ENCODE measurements around the gene VPS35.

The VPS35 gene

DNA sequence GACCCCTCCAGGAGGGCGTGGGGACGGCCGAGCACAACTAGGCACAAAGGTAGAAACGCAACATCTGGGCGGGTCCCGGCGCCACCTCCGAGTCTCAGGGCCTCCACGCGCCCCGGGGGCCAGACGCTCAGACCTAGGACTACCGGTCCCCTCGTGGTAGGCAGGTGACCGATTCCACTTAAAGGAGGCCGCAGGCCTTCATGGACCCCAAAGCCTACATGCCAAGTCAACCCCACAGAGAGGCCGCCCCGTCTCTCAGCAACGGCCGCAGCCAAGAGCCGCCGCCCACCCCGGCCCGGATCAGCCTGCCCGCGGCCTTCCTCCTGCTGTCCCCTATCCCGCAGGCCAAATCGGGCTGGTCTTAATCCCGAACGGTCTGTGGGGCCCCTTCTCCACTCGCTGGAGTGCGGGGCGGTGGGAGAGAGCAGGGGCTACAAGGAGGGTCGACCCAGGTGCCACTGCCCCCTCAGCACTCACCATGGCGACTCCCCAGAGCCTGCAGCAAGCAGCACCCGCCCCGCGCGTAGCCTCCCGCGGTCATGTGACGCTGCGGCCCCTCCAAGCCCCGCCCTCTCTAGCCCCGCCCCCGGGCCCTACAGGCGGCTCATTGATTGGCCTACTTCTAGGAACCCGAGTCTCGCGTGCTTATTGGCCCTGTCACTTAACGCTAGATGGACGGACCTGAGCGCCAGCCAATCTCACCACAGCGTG, at the start of gene VPS35:
Gene VPS35 (minus strand): TSS at position 525 of the 711 bp plus-strand sequence. CDS start 45 bp downstream, at position 480.
- no peak within 1 kb of the TSS for H3K27ac Mint-ChIP-seq (ENCODE audit: low read depth)
- no peaks in the 10 kb centered on the region for H3K27me3 Mint-ChIP-seq
- peaks cover 46% of the 10 kb centered on the region for H3K4me1 Mint-ChIP-seq
- no peaks in the 10 kb centered on the region for H3K9me3 Mint-ChIP-seq
- peak; percentile 92 for ATAC-seq (replicated peaks; ENCODE audit: extremely low read depth, poor library complexity, severe bottlenecking)
- H3K36me3 Mint-ChIP-seq (ENCODE audit: insufficient read depth) = peaks cover 5% of the 10 kb centered on the region
- DNase-seq (ENCODE audit: low spot score in 2 of 2) = peak; percentile 99 to 100
- no peak within 1 kb of the TSS for H3K4me3 Mint-ChIP-seq

DNA sequence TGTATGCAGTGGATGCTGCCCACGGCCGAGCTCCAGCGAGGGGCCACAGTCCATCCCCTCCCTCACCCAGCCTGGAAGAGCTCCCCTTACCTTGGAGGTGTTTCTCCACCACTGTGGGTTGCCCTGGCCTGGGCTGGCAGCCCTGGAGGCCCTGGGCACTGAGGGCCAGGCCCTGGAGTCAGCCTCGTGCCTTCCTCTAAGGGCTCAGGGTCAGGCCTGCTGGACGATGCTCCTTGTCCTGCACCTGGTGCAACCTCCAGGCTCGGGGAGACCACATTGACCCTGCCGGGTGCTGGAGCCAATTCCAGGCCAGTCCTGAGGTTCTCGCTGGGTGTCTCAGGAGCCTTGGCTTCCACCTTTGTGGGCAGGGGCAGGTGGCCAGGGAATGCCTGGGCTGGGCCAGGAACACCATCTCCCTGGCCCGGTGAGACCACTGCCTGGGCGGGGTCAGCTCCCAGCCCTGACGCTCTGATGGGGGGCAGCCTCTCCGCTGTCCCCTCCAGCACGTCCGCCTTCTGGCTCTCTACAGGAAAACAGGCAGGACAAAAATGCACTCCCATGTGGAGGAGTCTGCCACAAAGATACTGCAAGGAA, 48.7 kb upstream of the VPS35 start:
- H3K36me3 Mint-ChIP-seq (ENCODE audit: insufficient read depth) = peaks cover 2% of the 10 kb centered on the region
- no peaks in the 10 kb centered on the region for H3K4me1 Mint-ChIP-seq
- no peak for ATAC-seq (replicated peaks; ENCODE audit: extremely low read depth, poor library complexity, severe bottlenecking)
- no peak overlapping the region for H3K27ac Mint-ChIP-seq (ENCODE audit: low read depth)
- H3K9me3 Mint-ChIP-seq = no peaks in the 10 kb centered on the region
- H3K27me3 Mint-ChIP-seq = no peaks in the 10 kb centered on the region
- no peak overlapping the region for H3K4me3 Mint-ChIP-seq
- no peak for DNase-seq (ENCODE audit: low spot score in 2 of 2)

DNA sequence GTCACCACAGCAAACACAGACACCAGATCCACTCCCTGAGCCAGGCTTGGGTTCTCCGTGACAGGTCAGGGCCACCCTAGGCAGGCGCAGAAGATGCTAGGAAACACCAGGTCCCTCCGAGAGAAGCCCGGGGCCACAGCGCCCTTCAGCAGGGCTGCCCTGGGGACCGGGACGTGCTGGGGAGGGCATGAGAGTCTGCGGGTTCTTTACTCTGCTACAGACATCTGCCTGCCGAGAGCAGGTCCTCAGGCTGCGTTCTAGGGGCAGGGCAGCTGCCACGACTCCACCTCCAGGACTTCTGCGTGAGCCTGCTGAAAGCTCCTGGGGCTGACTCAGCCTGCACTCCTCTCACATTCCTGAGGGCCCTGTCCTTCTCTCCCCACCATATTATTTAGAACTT, 47.7 kb upstream of the VPS35 start:
- H3K27ac Mint-ChIP-seq (ENCODE audit: low read depth) = no peak overlapping the region
- no peaks in the 10 kb centered on the region for H3K27me3 Mint-ChIP-seq
- peaks cover 2% of the 10 kb centered on the region for H3K36me3 Mint-ChIP-seq (ENCODE audit: insufficient read depth)
- ATAC-seq (replicated peaks; ENCODE audit: extremely low read depth, poor library complexity, severe bottlenecking) = no peak
- H3K4me1 Mint-ChIP-seq = no peaks in the 10 kb centered on the region
- no peak overlapping the region for H3K4me3 Mint-ChIP-seq
- DNase-seq (ENCODE audit: low spot score in 2 of 2) = no peak
- H3K9me3 Mint-ChIP-seq = no peaks in the 10 kb centered on the region

DNA sequence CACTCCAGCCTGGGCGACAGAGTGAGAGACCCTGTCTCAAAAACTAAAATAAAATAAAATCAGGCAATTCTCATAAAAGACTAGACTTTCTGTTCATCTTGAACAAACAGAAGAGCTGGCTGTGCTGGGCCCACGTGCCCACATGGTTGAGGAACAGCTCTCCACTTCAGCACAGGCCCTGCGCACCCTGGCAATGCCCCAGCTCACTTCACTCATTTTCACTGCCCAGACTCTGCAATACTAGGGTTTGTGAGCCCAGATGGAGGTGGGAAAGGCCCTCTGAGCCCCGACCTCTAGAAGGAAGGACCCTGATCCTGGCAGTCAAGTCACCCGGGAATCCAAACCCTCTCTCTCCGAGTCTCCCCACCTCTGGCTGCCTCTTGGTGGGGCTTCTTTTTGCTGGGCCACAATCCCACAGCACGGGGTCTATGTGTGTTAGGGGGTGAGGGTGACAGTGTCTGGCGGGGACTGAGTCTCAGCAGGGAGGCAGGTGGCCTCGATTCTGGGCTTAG, 44.4 kb upstream of the VPS35 start:
- ATAC-seq (replicated peaks; ENCODE audit: extremely low read depth, poor library complexity, severe bottlenecking) (no peak), DNase-seq (ENCODE audit: low spot score in 2 of 2) (no peak)
- Mint-ChIP-seq H3K27me3 (no peaks in the 10 kb centered on the region), H3K9me3 (no peaks in the 10 kb centered on the region), H3K36me3 (ENCODE audit: insufficient read depth) (peaks cover 2% of the 10 kb centered on the region), H3K27ac (ENCODE audit: low read depth) (no peak overlapping the region), H3K4me3 (no peak overlapping the region), H3K4me1 (no peaks in the 10 kb centered on the region)

DNA sequence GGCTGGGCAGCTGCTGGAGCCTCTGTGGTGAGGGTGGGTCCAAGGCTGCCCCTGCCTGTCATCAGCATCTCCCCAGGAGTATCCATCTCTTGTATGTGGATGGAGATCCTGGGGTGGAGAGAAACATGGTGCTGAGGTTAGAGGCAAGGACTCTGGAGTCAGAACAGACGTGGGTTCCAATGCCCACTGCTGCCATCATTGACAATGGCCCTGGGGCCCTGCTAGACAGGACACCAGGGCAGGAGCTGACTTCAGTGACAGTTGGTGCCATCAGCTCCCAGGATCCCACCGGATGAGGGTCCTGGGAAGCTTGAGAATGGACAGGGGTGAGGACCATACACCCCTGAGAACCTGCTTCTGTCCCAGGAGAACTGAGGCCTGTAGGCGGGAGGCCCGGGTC, 43.6 kb upstream of the VPS35 start:
- no peak for DNase-seq (ENCODE audit: low spot score in 2 of 2)
- Mint-ChIP-seq H3K27me3 (no peaks in the 10 kb centered on the region), H3K9me3 (no peaks in the 10 kb centered on the region)

DNA sequence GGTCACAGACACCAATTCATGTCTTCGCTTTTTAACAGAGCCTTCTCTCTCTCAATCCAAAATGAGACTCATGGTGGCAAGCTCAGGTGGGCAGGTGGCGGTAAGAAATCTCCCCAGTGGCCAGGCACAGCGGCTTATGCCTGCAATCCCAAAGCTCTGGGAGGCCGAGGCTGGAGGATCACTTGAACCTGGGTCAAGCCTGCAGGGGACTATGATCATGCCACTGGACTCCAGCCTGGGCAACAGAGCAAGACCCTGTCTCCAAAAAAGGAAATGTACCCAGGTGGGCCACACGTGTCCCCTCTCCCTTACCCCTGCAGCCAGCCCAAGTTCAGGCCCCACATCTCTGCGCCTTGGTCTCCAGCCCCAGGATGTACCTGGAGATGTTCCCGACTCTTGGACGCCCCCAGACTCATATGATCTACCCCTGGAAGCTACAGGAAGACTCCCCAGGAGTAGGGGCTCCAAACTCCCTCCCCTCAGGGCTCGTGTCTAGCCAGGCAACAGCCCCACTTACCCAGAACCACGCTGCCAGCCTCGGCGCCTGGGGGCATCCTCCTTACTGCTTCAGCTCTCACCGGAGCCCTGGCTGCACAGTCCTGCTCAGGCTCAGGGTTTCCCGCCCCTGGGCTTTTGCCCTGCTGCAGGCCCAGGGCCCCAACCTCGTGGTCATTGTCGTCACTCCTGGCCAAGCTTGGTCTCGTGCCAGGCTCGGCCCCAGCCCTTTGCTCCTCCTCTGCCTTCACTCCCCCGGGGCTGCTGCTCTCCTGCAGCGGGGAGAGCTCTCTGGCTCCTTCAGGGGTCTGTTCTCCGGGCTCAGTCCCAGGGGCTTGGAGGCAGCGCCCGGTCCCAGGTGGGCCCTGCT, 42.9 kb upstream of the VPS35 start:
- Mint-ChIP-seq H3K4me1 (no peaks in the 10 kb centered on the region), H3K36me3 (ENCODE audit: insufficient read depth) (peaks cover 2% of the 10 kb centered on the region), H3K27me3 (no peaks in the 10 kb centered on the region), H3K27ac (ENCODE audit: low read depth) (no peak overlapping the region), H3K9me3 (no peaks in the 10 kb centered on the region), H3K4me3 (no peak overlapping the region)
- no peak for ATAC-seq (replicated peaks; ENCODE audit: extremely low read depth, poor library complexity, severe bottlenecking)
- no peak for DNase-seq (ENCODE audit: low spot score in 2 of 2)

More for the DNA sequence above, 43.6 kb upstream of the VPS35 start:
- no peak overlapping the region for H3K27ac Mint-ChIP-seq (ENCODE audit: low read depth)
- H3K36me3 Mint-ChIP-seq (ENCODE audit: insufficient read depth) = peaks cover 2% of the 10 kb centered on the region
- H3K4me3 Mint-ChIP-seq = no peak overlapping the region
- ATAC-seq (replicated peaks; ENCODE audit: extremely low read depth, poor library complexity, severe bottlenecking) = no peak
- no peaks in the 10 kb centered on the region for H3K4me1 Mint-ChIP-seq

DNA sequence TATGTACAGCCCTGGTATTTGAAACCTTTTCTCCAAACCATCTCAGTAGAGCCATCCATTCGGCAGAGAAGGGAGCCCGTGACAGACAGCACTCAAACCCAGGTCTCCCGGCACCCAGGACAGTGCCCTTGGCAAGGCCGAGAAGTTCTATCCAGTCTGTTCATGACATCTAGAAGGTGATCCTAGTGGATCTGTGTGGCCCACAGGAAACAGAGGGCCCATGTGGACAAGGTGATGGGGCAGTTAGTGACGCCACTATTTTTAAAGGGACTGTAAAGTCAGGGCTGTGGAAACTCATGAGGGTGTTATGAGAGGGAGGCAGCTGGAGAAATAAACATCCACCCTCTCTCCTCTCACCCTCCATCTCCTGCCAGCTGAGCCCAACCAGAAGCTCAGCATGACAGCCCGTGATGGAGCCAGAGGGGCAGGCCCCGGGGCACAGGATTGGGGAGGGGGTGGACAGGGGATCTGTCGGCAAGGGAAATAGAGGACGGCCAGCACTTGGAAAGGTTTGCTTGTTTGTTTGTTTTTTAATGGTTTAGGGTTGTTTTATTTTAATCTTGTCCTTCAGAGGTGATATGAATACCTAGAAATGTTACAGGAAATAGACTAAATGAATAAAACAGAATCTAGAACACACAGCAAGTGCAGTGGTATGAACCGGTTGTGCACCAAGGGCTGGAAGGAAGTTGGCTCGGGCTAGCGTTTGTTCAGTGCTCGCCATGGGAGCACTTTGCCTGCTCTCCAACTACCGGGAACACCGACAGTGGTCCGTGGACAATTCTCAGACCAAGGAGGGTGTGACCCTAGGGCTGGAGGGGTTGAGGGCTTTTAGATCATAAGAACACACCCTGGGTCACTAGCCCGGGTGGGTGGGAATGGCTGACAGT, 42.1 kb upstream of the VPS35 start:
- no peaks in the 10 kb centered on the region for H3K27me3 Mint-ChIP-seq
- H3K4me1 Mint-ChIP-seq = no peaks in the 10 kb centered on the region
- H3K27ac Mint-ChIP-seq (ENCODE audit: low read depth) = no peak overlapping the region
- H3K4me3 Mint-ChIP-seq = no peak overlapping the region
- H3K9me3 Mint-ChIP-seq = no peaks in the 10 kb centered on the region
- H3K36me3 Mint-ChIP-seq (ENCODE audit: insufficient read depth) = peaks cover 2% of the 10 kb centered on the region
- ATAC-seq (replicated peaks; ENCODE audit: extremely low read depth, poor library complexity, severe bottlenecking) (no peak), DNase-seq (ENCODE audit: low spot score in 2 of 2) (no peak)

DNA sequence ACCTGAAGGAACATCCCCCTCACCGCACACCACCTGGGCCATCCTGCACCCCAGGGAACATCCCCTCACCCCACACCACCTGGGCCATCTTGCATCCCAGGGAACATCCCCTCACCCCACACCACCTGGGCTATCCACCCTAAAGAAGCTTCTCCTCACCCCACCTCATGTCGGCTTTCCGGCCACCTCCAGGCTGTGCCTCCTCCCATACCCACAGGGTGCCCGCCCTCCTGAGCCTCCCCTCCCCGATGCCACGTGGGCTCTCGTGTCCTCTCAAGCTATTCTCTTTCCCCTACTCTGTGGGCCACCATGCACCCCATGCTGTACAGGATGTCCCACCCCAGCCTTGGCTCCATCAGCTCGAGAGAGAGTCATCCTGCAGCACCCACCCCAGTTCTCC, 41.1 kb upstream of the VPS35 start:
- no peaks in the 10 kb centered on the region for H3K4me1 Mint-ChIP-seq
- H3K4me3 Mint-ChIP-seq = no peak overlapping the region
- no peaks in the 10 kb centered on the region for H3K9me3 Mint-ChIP-seq
- DNase-seq (ENCODE audit: low spot score in 2 of 2) = no peak
- no peaks in the 10 kb centered on the region for H3K27me3 Mint-ChIP-seq
- ATAC-seq (replicated peaks; ENCODE audit: extremely low read depth, poor library complexity, severe bottlenecking) = no peak
- no peak overlapping the region for H3K27ac Mint-ChIP-seq (ENCODE audit: low read depth)
- H3K36me3 Mint-ChIP-seq (ENCODE audit: insufficient read depth) = peaks cover 4% of the 10 kb centered on the region

DNA sequence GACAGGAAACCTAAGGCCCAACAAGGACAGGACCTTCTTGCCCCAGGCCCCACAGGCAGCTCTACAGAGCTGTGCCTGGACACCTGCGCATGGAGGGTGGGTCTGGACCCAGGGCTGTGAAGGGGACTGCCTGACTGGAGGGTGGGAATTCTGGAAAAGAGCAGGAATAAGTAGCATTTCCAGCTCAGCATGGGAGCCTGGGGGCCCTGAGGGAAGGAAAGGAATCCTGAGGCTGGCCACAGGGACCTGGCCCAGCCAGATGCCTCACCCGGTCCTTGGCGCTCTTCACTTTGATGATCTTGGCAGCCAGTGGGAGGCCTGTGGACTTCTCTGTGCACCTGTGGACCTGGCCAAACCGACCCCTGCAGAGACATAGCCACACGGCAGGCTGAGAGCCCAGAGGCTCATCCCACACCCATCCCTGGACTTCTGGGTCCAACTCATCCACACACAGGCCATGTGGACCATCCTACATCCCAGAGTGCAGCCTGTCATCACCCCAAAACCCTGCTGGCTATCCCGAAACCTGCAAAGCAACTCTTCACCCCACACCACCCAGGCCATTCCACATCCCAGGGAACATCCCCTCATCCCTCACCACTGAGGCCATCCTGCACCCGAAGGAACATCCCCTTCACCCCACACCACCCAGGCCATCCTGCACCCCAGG, 40.5 kb upstream of the VPS35 start:
- ATAC-seq (replicated peaks; ENCODE audit: extremely low read depth, poor library complexity, severe bottlenecking) = no peak
- H3K4me1 Mint-ChIP-seq = no peaks in the 10 kb centered on the region
- H3K9me3 Mint-ChIP-seq = no peaks in the 10 kb centered on the region
- H3K36me3 Mint-ChIP-seq (ENCODE audit: insufficient read depth) = peaks cover 4% of the 10 kb centered on the region
- no peak overlapping the region for H3K4me3 Mint-ChIP-seq
- H3K27ac Mint-ChIP-seq (ENCODE audit: low read depth) = no peak overlapping the region
- no peaks in the 10 kb centered on the region for H3K27me3 Mint-ChIP-seq
- no peak for DNase-seq (ENCODE audit: low spot score in 2 of 2)

DNA sequence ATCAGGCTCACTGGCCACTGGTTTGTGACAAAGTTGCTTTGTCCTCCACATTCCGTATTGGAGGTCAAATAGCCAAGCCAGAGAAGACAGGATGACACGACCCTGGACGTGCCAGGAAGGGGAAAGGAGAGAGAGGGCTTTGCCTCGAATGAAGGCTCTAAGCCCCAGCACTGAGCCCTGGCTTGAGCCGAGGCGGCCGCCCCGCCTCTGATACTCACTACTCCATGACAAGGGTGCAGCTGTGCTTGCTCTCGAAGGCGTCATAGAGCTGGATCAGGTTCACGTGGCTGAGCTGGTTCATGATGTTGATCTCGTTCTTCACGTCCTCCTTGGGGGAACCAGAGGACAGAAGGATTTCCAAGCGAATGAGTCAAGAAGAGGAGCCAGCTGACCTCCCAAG, 39.8 kb upstream of the VPS35 start:
- no peak for ATAC-seq (replicated peaks; ENCODE audit: extremely low read depth, poor library complexity, severe bottlenecking)
- no peak overlapping the region for H3K4me3 Mint-ChIP-seq

DNA sequence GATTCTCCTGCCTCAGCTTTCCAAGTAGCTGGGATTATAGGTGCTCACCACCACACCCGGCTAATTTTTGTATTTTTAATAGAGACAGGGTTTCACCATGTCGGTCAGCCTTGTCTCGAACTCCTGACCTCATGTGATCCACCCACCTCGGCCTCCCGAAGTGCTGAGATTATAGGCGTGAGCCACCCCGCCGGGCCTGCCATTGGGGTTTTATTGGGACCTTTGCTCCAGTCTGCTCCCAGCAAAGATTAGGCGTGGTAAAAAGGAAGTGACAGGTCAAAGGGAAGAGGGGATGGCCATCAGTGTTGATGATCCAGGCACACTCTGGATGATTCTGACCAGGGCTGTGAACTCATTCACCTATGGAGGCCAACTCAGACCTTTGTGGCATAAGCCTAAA, 38.7 kb upstream of the VPS35 start:
- no peak for DNase-seq (ENCODE audit: low spot score in 2 of 2)
- no peak overlapping the region for H3K27ac Mint-ChIP-seq (ENCODE audit: low read depth)
- no peaks in the 10 kb centered on the region for H3K27me3 Mint-ChIP-seq
- H3K36me3 Mint-ChIP-seq (ENCODE audit: insufficient read depth) = peaks cover 2% of the 10 kb centered on the region
- ATAC-seq (replicated peaks; ENCODE audit: extremely low read depth, poor library complexity, severe bottlenecking) = no peak
- H3K9me3 Mint-ChIP-seq = no peaks in the 10 kb centered on the region
- no peaks in the 10 kb centered on the region for H3K4me1 Mint-ChIP-seq
- H3K4me3 Mint-ChIP-seq = no peak overlapping the region

More for the DNA sequence above, 39.8 kb upstream of the VPS35 start:
- no peak overlapping the region for H3K27ac Mint-ChIP-seq (ENCODE audit: low read depth)
- no peaks in the 10 kb centered on the region for H3K4me1 Mint-ChIP-seq
- H3K36me3 Mint-ChIP-seq (ENCODE audit: insufficient read depth) = peaks cover 2% of the 10 kb centered on the region
- no peaks in the 10 kb centered on the region for H3K9me3 Mint-ChIP-seq
- no peaks in the 10 kb centered on the region for H3K27me3 Mint-ChIP-seq
- no peak for DNase-seq (ENCODE audit: low spot score in 2 of 2)
